ENCODE results near the gene CCND1. TPM values are rescaled to one million over a fixed set of nuclear protein-coding genes. Genes with fewer than 3 reads are reported as not detected.

Gene CCND1
- total RNA-seq, 8 experiments from 2014 or later, result 6.9 to 477 (median 84.7) TPM

DNA sequence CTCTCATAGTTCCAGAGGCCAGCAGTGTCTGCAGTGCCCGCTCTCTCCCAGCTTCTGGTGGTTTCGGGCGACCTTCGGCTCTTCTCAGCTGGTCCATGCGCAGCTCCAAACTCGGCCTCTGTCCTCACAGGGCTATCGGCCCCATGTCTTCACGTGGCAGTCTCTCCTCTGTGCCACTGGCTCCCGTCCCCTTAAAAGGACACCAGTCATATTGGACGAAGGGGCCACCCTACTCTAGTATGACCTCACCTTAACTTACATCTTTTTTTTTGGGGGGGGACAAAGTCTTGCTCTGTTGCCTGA is 20.4 kb downstream of the CCND1 start:
- 69 to 100% (median 90%) methylated on average over 1 to 7 of the region's 10 CpGs; no CpG with 5 or more reads in 5 of the 10 experiments for WGBS, 10 experiments
- in situ Hi-C loops (cut with MboI; ENCODE audit: low pct_unique_long_range_greater_than_20kb in 2 of 9, low sequenced_read_pairs in 9 of 9, unreplicated experiment in 9 of 9), result loop anchor here in 8 of 9 experiments (10.0 to 25.0 kb wide), 4 partner anchors 374 to 1399 kb away; partner anchors contain the start of genes C11orf24 (in 1 of the 8) and MYEOV (in 1 of the 8)
- no peak for ATAC-seq (replicated peaks in 6 of 8)

DNA sequence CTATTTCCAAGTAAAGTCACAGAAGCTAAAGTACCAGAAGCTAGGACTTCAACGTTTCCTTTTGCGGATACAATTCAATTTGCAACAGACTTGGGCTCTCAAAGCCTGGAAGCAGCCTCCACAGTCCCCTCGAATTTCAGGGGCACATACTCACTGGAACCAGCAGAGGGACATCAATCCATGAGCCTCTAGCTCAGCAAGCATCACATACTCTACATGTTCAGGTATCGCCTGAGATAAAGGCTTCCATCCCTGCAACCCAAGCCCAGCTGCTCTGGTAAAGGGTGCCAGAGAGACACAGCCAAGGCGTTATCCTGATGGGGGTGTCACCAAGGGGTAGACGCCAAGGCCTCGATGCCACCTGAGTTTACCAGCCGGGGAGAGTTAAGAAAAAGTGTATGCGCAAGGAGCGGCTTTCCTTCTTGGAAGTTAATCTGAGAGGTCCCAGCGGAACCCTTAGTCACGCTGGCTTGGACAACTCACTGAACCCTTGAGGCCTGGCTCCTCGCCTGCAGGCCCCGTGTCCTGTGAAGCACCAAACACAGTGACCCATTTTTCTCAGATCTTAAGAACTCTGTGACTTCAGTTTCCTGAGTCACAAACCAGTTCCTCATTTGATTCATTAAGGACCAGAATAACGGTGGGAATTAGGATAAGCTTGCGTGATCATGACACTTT is 21.2 kb downstream of the CCND1 start:
- no peak for ATAC-seq (replicated peaks in 6 of 8)
- H3K27ac ChIP-seq, result no peak overlapping the region
- peaks cover 12 to 21% of the 10 kb centered on the region in 2 donors for H3K4me1 ChIP-seq (replicated peaks in 1 of 2)
- in situ Hi-C loops (cut with MboI; ENCODE audit: low pct_unique_long_range_greater_than_20kb in 2 of 9, low sequenced_read_pairs in 9 of 9, unreplicated experiment in 9 of 9), result loop anchor here in 8 of 9 experiments (10.0 to 25.0 kb wide), 4 partner anchors 375 to 1400 kb away; partner anchors contain the start of genes C11orf24 (in 1 of the 8) and MYEOV (in 1 of the 8)
- WGBS, 10 experiments, result 57 to 94% (median 82%) methylated on average over 2 to 16 of the region's 16 CpGs
- no peak overlapping the region for H3K4me3 ChIP-seq

More for the DNA sequence above, 20.4 kb downstream of the CCND1 start:
- Histone ChIP-seq H3K27ac (no peak overlapping the region), H3K4me1 (replicated peaks in 1 of 2) (peaks cover 12 to 26% of the 10 kb centered on the region in 2 donors), H3K4me3 (no peak overlapping the region)

DNA sequence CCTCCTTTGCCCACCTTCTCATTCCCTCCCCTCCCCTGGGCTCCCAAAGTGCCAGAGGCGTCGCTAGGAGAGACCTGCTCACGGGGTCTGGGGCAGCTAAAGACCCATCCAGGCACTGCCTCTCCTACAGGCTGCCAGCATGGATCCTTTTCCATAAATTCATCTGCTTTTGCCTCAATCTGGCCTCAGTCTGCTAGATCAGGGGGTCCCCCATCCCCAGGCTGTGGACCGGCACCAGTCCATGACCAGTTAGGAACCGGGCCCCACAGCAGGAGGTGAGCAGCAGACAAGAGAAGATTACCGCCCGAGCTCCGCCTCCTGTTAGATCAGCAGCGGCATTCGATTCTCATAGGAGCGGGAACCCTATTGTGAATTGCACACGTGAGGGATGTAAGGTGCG is 21.9 kb downstream of the CCND1 start:
- no peak for ATAC-seq (replicated peaks in 6 of 8)
- H3K4me1 ChIP-seq (replicated peaks in 1 of 2), result peaks cover 11 to 14% of the 10 kb centered on the region in 2 donors
- WGBS, 10 experiments, result 70 to 100% (median 74%) methylated on average over 1 to 3 of the region's 13 CpGs; no CpG with 5 or more reads in 5 of the 10 experiments
- in situ Hi-C loops (cut with MboI; ENCODE audit: low pct_unique_long_range_greater_than_20kb in 2 of 9, low sequenced_read_pairs in 9 of 9, unreplicated experiment in 9 of 9), result loop anchor here in 8 of 9 experiments (10.0 to 25.0 kb wide), 4 partner anchors 376 to 1401 kb away; partner anchors contain the start of genes C11orf24 (in 1 of the 8) and MYEOV (in 1 of the 8)
- H3K27ac ChIP-seq, result no peak overlapping the region
- H3K4me3 ChIP-seq, result no peak overlapping the region

DNA sequence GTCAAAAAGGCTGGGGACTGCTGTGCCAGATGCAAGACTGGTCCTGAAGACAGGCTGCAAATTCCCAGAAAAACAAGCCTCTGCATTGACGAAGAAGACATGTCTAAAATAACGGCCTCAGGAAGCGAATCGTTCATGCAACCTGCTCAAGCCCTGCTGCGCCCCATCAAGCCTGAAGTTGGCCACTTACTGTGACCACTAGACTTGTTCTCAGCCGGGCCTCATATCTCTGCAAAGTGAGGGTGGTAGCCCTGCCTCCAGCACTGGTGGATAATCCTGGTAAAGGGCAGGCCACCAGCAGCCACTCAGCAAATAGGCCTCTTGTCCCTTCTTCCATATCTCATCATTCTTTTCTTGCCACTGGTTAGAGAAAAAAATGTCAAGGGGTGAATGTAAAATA is 22.4 kb downstream of the CCND1 start:
- WGBS, 10 experiments, result 87 to 100% (median 95%) methylated on average over 1 to 6 of the region's 6 CpGs; no CpG with 5 or more reads in 3 of the 10 experiments
- Histone ChIP-seq H3K4me3 (no peak overlapping the region), H3K27ac (no peak overlapping the region), H3K4me1 (replicated peaks in 1 of 2) (peaks cover 6 to 9% of the 10 kb centered on the region in 2 donors)
- in situ Hi-C loops (cut with MboI; ENCODE audit: low pct_unique_long_range_greater_than_20kb in 2 of 9, low sequenced_read_pairs in 9 of 9, unreplicated experiment in 9 of 9), result loop anchor here in 8 of 9 experiments (10.0 to 25.0 kb wide), 4 partner anchors 376 to 1401 kb away; partner anchors contain the start of genes C11orf24 (in 1 of the 8) and MYEOV (in 1 of the 8)
- ATAC-seq (replicated peaks in 6 of 8), result no peak

DNA sequence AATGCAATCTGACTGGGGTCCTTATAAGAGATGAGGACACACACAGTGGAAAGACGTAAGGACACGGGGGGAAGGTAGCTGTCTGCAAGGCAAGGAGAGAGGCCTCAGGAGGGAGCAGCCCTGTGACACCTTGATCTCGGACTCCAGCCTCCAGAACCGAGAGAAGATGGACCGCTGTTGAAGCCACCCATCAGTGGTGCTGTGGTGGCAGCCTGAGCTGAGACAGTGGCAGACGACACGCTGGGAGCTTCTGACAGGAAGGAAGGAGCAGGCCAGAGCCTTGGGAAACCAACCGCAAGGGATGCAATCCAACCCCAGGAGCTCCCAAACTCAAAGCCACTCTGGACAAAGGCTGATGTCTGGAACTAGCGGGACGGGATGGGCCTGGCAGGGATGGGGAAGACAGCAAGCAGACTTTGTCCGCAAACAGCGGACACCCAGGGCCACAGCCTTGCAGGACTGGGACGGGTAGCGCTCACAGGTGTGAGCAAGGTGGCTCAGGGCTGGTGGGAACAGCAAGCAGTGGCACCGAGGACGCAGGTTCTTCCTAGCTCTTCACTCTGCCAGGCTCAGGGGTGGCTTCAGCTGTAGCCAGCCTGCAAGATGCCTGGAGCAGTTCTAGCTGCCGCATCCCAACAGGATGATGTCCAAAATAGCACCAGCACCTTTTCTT is 23.3 kb downstream of the CCND1 start:
- Histone ChIP-seq H3K4me3 (no peak overlapping the region), H3K27ac (no peak overlapping the region), H3K4me1 (replicated peaks in 1 of 2) (no peaks in the 10 kb centered on the region)
- in situ Hi-C loops (cut with MboI; ENCODE audit: low pct_unique_long_range_greater_than_20kb in 2 of 9, low sequenced_read_pairs in 9 of 9, unreplicated experiment in 9 of 9), result loop anchor here in 8 of 9 experiments (10.0 to 25.0 kb wide), 4 partner anchors 377 to 1402 kb away; partner anchors contain the start of genes C11orf24 (in 1 of the 8) and MYEOV (in 1 of the 8)
- 91 to 100% (median 96%) methylated on average over 1 to 9 of the region's 17 CpGs; no CpG with 5 or more reads in 3 of the 10 experiments for WGBS, 10 experiments
- no peak for ATAC-seq (replicated peaks in 6 of 8)

DNA sequence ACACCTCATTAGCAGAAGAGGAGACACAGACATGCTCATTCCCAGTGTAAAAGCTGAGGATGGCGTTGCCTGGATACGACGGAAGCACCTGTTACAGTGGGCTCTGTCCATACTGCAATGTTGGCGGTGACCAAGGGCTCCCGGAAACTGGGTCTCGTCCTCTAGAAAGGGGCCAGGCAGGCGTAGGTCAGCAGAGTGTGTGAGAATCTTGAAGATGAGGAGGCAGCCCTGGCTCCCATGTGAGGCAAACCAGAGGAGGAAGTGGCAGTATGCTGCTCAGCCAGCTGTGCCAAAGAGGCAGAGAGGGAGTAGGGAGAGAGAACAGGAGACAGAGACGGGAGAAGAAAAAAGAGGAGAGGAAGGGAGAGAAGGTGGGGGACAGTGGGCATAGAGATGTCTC is 23.9 kb downstream of the CCND1 start:
- in situ Hi-C loops (cut with MboI; ENCODE audit: low pct_unique_long_range_greater_than_20kb in 2 of 9, low sequenced_read_pairs in 9 of 9, unreplicated experiment in 9 of 9), result loop anchor here in 8 of 9 experiments (10.0 to 25.0 kb wide), 4 partner anchors 378 to 1403 kb away; partner anchors contain the start of genes C11orf24 (in 1 of the 8) and MYEOV (in 1 of the 8)
- no peak overlapping the region for H3K4me3 ChIP-seq
- peaks cover 0 to 1% of the 10 kb centered on the region in 2 donors for H3K4me1 ChIP-seq (replicated peaks in 1 of 2)
- 83 to 100% (median 95%) methylated on average over 2 to 8 of the region's 8 CpGs; no CpG with 5 or more reads in 2 of the 10 experiments for WGBS, 10 experiments
- peak in 1 of 8 experiments; percentile 40 for ATAC-seq (replicated peaks in 6 of 8)
- H3K27ac ChIP-seq, result no peak overlapping the region

DNA sequence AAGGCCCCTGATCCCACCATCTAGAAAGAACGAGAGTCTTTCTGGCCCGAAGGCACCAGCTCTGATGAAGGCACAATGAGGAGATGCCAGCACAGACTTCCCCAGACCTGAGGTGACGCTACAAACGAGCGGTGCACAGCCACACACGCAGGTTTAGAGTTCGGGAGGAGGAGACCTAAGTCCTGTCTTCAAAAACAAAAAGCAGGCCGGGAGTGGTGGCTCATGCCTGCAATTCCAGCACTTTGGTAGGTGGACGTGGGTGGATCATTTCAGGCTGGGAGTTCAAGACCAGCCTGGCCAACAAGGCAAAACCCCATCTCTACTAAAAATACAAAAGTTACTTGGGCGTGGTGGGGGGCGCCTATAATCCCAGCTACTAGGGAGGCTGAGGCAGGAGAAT is 24.7 kb downstream of the CCND1 start:
- 83 to 100% (median 95%) methylated on average over 1 to 9 of the region's 11 CpGs; no CpG with 5 or more reads in 3 of the 10 experiments for WGBS, 10 experiments
- in situ Hi-C loops (cut with MboI; ENCODE audit: low pct_unique_long_range_greater_than_20kb in 2 of 9, low sequenced_read_pairs in 9 of 9, unreplicated experiment in 9 of 9), result loop anchor here in 8 of 9 experiments (10.0 to 25.0 kb wide), 4 partner anchors 378 to 1403 kb away; partner anchors contain the start of genes C11orf24 (in 1 of the 8) and MYEOV (in 1 of the 8)
- Histone ChIP-seq H3K4me1 (replicated peaks in 1 of 2) (peaks cover 0 to 6% of the 10 kb centered on the region in 2 donors), H3K27ac (no peak overlapping the region), H3K4me3 (no peak overlapping the region)
- no peak for ATAC-seq (replicated peaks in 6 of 8)

DNA sequence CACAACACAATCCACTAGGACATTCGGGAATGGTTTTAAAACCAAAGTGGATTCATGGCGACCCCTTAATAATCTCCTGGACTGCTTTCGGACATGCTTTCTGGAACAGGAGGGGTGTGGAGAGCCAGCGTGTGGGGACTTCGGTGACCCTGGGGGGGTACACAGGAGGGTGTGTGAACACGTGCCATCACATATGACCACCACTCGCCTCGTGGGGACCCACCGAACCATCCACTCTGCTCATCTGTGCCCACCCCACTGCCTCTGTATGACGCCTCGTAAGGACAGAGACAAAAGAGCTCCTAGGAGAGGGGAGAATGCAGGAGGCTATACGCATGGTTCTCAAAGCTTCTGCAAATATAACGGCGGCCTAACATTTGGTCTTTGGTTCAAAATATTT is 25.3 kb downstream of the CCND1 start:
- Histone ChIP-seq H3K27ac (no peak overlapping the region), H3K4me1 (replicated peaks in 1 of 2) (peaks cover 0 to 6% of the 10 kb centered on the region in 2 donors), H3K4me3 (no peak overlapping the region)
- in situ Hi-C loops (cut with MboI; ENCODE audit: low pct_unique_long_range_greater_than_20kb in 2 of 9, low sequenced_read_pairs in 9 of 9, unreplicated experiment in 9 of 9), result loop anchor here in 8 of 9 experiments (10.0 to 25.0 kb wide), 4 partner anchors 379 to 1404 kb away; partner anchors contain the start of genes C11orf24 (in 1 of the 8) and MYEOV (in 1 of the 8)
- ATAC-seq (replicated peaks in 6 of 8), result no peak
- WGBS, 10 experiments, result 100% methylated on average over 1 to 7 of the region's 14 CpGs; no CpG with 5 or more reads in 5 of the 10 experiments

DNA sequence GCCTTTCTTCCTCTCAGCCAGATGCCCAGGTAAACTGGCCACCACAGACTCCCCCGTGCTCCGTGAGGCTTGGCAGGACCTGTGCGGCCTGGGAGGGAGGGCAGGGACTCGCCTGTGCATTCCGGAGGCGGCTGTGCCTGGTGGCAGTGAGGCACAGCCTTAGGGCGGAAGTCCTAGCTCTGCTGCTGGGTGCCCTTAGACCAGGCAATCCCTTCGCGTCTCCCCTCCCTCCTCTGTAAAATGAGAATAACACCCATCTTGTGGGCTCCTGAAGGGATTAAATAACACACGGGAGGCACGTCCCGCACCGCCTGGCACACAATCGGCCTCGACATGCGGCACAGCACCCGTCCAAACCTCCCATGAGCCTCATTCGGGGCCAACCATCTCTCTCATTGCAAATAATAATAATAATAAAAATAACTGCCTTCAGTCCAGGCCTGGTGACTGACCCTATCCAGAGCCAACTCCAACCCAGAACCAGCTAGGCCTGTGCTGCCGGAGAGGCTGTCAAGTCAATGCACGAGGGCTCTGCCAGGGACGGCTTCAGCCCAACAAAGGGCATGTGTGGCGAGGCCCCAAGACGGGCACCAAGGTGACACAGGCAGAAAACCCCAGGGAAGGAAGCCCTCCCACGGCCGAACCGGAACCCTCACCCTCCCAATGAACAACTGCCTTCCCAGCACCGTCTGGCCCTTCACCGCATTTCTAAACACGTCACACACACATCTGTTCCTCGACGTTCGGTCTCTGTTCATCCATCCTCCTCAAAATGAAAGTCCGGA is 26.0 kb downstream of the CCND1 start:
- no peak overlapping the region for H3K27ac ChIP-seq
- in situ Hi-C loops (cut with MboI; ENCODE audit: low pct_unique_long_range_greater_than_20kb in 2 of 9, low sequenced_read_pairs in 9 of 9, unreplicated experiment in 9 of 9), result loop anchor here in 8 of 9 experiments (10.0 to 25.0 kb wide), 4 partner anchors 380 to 1405 kb away; partner anchors contain the start of genes C11orf24 (in 1 of the 8) and MYEOV (in 1 of the 8)
- peaks cover 0 to 6% of the 10 kb centered on the region in 2 donors for H3K4me1 ChIP-seq (replicated peaks in 1 of 2)
- H3K4me3 ChIP-seq, result no peak overlapping the region
- no peak for ATAC-seq (replicated peaks in 6 of 8)
- 80 to 97% (median 95%) methylated on average over 1 to 7 of the region's 33 CpGs; no CpG with 5 or more reads in 3 of the 10 experiments for WGBS, 10 experiments

DNA sequence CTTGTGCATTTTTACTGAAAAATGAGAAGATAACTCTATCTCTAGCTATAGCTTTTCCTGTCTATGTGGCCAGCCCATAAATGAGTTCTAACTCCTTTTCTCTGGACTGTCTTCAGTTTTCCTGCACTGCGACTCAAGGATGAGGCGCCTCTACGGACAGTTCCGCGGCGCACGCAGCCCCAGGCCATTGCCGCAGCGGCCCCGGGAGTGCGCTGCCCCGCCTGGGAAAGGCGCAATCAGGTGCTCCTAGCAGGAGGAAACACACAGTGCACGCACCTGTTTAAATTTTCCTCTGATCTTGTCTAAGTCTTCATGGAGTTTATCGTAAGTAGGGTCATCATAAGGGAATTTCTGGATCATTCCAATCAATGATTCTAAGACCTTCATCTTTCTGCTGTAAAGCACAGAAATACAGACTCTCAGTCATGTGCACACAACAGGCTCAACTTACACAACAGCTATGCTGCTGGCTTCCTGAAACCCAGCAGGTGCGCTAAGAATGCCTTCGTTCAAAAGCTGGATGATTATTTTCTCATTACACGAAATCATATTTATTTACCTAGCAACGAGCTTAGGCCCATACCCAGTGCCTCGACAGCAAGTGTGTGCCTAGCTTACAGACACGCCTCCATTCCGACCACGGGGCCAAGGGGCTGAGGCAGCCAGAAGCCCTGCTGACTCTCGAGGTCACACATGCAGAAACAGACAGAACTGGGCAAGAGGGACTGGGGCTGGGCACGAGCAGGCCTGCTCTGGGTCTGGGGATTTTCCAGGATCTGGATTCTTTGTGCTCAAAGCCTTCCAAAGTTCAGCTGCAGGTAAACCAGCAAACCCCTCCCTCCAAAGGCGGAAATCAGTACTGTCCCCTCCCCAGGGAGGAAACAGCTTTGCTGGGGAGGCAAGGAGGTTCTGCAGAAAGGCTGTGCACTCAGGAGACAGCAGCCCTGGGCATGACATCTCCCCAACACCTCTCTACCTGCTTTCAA is 27.0 kb downstream of the CCND1 start:
- ATAC-seq (replicated peaks in 6 of 8), result no peak

DNA sequence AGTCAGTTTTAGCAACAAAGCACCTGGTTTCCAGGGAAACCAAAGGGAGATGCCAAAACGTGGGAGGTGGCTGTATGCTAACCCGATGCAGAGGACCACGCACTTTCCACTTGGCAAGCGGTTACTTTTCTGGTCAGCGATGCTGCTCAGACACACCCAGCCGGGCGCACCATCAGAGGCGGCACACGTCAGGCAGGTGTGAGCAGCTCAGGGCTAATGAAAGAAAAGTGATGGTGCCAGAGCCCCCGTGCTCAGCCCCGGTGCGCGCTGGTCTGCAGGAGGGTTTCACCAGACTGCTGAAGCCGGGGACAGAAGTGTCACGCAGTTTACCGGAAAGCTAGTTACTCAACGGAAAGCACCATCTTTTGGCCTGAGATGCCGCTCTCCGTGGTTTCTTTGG is 28.5 kb downstream of the CCND1 start:
- Histone ChIP-seq H3K4me3 (no peak overlapping the region), H3K4me1 (replicated peaks in 1 of 2) (peaks cover 6 to 11% of the 10 kb centered on the region in 2 donors), H3K27ac (no peak overlapping the region)
- 76 to 96% (median 91%) methylated on average over 1 to 14 of the region's 19 CpGs; no CpG with 5 or more reads in 5 of the 10 experiments for WGBS, 10 experiments
- in situ Hi-C loops (cut with MboI; ENCODE audit: low pct_unique_long_range_greater_than_20kb in 2 of 9, low sequenced_read_pairs in 9 of 9, unreplicated experiment in 9 of 9), result loop anchor here in 8 of 9 experiments (10.0 to 25.0 kb wide), 4 partner anchors 382 to 1407 kb away; partner anchors contain the start of genes C11orf24 (in 1 of the 8) and MYEOV (in 1 of the 8)
- ATAC-seq (replicated peaks in 6 of 8), result no peak

More for the DNA sequence above, 27.0 kb downstream of the CCND1 start:
- Histone ChIP-seq H3K27ac (no peak overlapping the region), H3K4me3 (no peak overlapping the region), H3K4me1 (replicated peaks in 1 of 2) (peaks cover 0 to 6% of the 10 kb centered on the region in 2 donors)
- WGBS, 10 experiments, result 82 to 100% (median 96%) methylated on average over 2 to 25 of the region's 26 CpGs; no CpG with 5 or more reads in 1 of the 10 experiments
- in situ Hi-C loops (cut with MboI; ENCODE audit: low pct_unique_long_range_greater_than_20kb in 2 of 9, low sequenced_read_pairs in 9 of 9, unreplicated experiment in 9 of 9), result loop anchor here in 8 of 9 experiments (10.0 to 25.0 kb wide), 4 partner anchors 381 to 1406 kb away; partner anchors contain the start of genes C11orf24 (in 1 of the 8) and MYEOV (in 1 of the 8)

All from motor neuron (in vitro differentiated cells).